Measurements from ENCODE around the gene OPRL1. TPM values are rescaled to one million over a fixed set of nuclear protein-coding genes. Genes with fewer than 3 reads are reported as not detected.

OPRL1 gene
- total RNA-seq, 1 donor from 2014 or later = 1.9 TPM

DNA sequence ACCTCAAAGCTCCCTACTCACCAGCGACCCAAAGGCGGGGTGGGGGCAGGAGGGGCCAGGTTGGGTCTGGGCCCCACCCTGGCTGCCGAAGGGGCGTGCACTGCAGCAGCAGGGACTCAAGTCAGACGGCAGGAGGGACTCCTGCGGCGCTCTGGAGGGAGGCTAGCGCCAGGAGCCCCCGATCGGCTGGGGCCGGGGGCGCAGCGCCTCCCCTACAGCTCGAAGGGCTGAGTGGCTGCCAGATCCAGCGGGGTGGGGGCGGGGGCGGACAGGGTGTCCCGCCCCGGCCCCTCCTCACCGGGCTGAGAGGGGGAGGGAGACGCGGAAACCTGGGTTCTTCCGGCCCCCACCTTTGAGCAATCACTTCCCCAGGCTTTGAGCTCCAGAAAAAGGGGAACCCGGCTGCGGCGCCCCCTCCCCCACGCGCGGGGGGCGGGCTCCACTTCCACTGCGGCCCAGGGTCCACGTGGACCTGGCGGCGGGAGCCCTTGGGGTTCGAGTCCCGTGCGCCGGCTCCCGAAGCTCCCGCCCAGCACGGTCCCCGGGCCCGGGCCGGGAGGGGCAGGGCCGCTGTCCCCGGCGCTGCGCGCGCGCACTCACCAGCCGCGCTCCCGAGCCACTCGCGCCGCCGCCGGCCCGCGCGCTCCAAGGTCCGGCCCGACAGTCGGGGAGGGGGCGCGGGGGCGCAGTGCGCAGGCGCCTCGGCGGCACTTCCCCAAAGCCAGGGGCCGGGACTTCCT, 439 bp upstream of the OPRL1 start, which contains the start of gene RGS19:
RGS19 (minus strand) TSS at position 246 of the 740 bp plus-strand sequence. CDS start 2,632 bp downstream, outside the sequence.
- Histone ChIP-seq H3K27ac (peak within 1 kb of the TSS; percentile 83), H3K4me3 (peak within 1 kb of the TSS; percentile 71), H3K4me1 (peaks cover 31% of the 10 kb centered on the region), H3K9me3 (no peaks in the 10 kb centered on the region), H3K36me3 (no peaks in the 10 kb centered on the region), H3K27me3 (peaks cover 6% of the 10 kb centered on the region)
- TF ChIP-seq, protein P1, sequence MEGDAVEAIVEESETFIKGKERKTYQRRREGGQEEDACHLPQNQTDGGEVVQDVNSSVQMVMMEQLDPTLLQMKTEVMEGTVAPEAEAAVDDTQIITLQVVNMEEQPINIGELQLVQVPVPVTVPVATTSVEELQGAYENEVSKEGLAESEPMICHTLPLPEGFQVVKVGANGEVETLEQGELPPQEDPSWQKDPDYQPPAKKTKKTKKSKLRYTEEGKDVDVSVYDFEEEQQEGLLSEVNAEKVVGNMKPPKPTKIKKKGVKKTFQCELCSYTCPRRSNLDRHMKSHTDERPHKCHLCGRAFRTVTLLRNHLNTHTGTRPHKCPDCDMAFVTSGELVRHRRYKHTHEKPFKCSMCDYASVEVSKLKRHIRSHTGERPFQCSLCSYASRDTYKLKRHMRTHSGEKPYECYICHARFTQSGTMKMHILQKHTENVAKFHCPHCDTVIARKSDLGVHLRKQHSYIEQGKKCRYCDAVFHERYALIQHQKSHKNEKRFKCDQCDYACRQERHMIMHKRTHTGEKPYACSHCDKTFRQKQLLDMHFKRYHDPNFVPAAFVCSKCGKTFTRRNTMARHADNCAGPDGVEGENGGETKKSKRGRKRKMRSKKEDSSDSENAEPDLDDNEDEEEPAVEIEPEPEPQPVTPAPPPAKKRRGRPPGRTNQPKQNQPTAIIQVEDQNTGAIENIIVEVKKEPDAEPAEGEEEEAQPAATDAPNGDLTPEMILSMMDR (IDR thresholded peaks at IDR 0.05) = no peak
- DNase-seq (peak; percentile 92), ATAC-seq (peak; percentile 68)
- intact Hi-C loops (cut with DNase I) = no loop called here

DNA sequence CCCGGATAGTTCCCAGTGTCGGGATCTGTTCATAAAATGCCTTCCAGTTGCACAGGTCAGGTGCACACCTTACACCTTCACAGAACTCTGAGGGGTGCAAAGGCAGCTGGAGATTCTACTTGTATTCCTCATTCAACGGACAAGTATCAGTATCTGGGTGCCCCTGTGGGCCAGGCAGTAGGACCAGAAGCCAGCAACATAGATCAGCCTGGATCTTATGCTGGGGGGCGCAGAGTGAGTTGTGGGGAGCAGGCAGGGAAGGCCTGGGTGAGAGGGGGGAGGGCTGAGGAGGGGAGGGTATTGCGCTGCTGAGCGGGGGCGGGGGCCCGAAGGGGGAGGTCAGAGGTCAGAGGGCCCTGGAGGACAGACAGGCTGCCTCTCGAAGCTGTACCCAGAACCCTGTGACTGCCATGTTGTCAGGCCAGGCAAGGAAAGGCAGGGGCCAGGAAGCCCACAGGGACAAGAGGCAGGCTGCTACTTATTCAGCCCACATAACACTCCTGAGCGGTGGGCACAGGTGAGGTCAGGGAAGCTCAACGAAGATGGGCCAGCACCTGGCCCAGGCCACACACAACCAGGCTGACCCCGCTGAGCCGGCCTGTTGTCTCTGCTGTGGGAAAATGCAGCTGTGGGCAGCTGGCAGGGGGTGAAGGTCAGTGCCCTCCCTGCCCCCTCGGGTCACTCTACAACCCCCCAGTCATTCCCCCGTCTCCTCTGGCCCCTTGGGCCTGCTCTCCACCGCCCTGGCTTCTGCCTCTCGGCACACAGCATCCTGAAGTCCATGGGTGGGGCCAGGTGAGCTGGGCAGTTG, 1.1 kb downstream of the OPRL1 start:
- Histone ChIP-seq H3K4me1 (peaks cover 33% of the 10 kb centered on the region), H3K4me3 (peak overlapping the region; percentile 55), H3K27me3 (peaks cover 20% of the 10 kb centered on the region), H3K9me3 (no peaks in the 10 kb centered on the region), H3K27ac (peak overlapping the region; percentile 83), H3K36me3 (no peaks in the 10 kb centered on the region)
- intact Hi-C loops (cut with DNase I) = no loop called here
- DNase-seq = no peak
- TF ChIP-seq, protein P1 (IDR thresholded peaks at IDR 0.05) = no peak
- ATAC-seq = no peak

DNA sequence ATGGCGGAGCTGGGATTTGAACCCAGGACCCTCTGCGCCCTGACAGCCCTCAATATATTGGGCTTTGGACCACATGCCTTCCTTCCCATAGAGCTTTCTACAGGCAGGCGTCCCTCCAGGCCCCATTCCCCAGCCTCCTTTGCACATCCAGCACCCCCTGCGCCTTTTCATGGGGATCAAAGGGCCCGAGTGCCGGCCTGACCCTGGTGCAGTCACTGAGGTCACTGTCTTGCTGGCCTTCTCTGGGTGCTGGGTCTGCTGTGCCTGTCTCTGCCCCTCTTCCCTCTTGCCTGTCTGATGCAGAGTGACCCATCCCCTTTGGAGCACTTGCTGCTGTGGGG, 1.7 kb downstream of the OPRL1 start:
- Histone ChIP-seq H3K4me3 (no peak overlapping the region), H3K27ac (no peak overlapping the region), H3K4me1 (peaks cover 33% of the 10 kb centered on the region), H3K27me3 (peaks cover 25% of the 10 kb centered on the region), H3K9me3 (no peaks in the 10 kb centered on the region), H3K36me3 (no peaks in the 10 kb centered on the region)
- intact Hi-C loops (cut with DNase I) = no loop called here
- DNase-seq = no peak
- TF ChIP-seq, protein P1 (IDR thresholded peaks at IDR 0.05) = no peak
- no peak for ATAC-seq

DNA sequence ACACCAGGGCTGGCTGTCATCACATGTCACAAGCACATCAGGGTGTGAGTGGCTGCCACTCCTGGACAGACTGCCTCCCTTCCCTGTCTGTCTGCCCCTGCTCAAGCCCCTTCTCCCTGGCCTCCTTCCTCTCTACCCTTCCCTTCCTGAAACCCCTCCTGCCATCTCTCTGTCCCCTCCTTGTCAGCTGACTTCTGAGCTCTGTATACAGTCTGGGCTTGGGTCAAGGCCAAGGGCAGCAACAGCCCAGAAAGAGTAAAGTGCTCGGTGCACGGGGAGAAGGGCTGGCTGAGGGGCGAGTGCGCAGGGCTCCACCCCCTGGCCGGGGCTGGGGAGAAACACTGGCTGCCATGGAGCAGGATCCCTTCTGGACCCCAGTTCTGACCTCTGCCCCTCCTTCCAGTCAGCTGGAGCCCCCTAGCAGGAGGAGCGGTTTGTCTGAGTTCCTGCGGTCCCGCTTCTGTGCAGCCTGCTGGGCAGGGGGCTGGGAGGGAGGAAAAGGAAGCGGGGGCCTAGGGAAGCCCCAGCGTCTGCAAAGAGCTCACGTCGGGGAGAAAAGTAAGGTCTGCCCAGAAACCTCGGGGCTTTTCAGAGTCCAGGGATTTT, 2.3 kb downstream of the OPRL1 start:
- H3K4me3 ChIP-seq = no peak overlapping the region
- DNase-seq = no peak
- H3K36me3 ChIP-seq = no peaks in the 10 kb centered on the region
- no peaks in the 10 kb centered on the region for H3K9me3 ChIP-seq
- H3K4me1 ChIP-seq = peaks cover 33% of the 10 kb centered on the region
- H3K27me3 ChIP-seq = peaks cover 27% of the 10 kb centered on the region
- no peak for ATAC-seq
- intact Hi-C loops (cut with DNase I) = no loop called here
- TF ChIP-seq, protein P1 (IDR thresholded peaks at IDR 0.05) = no peak
- H3K27ac ChIP-seq = no peak overlapping the region

DNA sequence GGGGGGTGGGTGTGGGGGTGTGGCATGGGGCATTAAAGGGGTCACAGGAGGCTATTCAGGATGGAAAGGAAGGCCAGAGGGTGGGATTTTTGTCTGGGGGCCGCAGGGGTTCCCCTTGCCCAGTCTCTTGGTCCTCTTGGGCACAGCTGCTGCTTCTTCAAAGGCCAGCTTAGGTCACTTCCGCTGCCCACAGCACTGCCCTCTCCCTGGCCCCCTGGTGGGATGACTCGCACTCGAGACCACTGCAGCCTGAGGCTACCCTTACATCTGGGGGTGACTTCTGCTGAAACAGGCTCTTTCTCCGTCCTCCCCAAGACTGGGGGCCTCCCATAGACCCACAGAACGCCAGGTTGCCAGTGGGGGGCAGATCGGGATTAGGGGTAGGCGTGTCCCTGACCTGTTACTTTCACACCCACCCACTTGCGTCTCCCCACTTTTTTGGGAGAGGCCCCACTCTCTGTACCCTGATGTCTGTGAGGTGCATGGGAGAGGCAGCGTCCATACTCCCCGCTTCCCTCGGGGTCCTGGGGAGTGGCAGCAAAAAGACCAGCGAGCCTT, 3.0 kb downstream of the OPRL1 start:
- TF ChIP-seq, protein P1 (IDR thresholded peaks at IDR 0.05) = no peak
- Histone ChIP-seq H3K27me3 (peaks cover 31% of the 10 kb centered on the region), H3K9me3 (no peaks in the 10 kb centered on the region), H3K4me1 (peaks cover 31% of the 10 kb centered on the region), H3K36me3 (no peaks in the 10 kb centered on the region), H3K4me3 (peak overlapping the region; percentile 50), H3K27ac (no peak overlapping the region)
- DNase-seq = no peak
- no peak for ATAC-seq
- intact Hi-C loops (cut with DNase I) = no loop called here

Data from upper lobe of right lung (tissue), 1 donor.